Measurements from ENCODE around the gene TMCO4.

GRCh38 chr1:19657511-19657910, 142.2 kb downstream of the TMCO4 start:
- no peak for TF ChIP-seq NR2F1 (conservative IDR thresholded peaks at IDR 0.05)
- TF ChIP-seq CTCF (IDR thresholded peaks at IDR 0.05 in 2 of 3, conservative IDR thresholded peaks at IDR 0.05 in 1 of 3; ENCODE audit: control insufficient read depth in 2 of 3, extremely low read depth in 1 of 3, insufficient read depth in 1 of 3, low read depth in 3 of 3, low read length in 3 of 3) = no peak
- no peak for TF ChIP-seq ZNF274 (IDR thresholded peaks at IDR 0.05; ENCODE audit: insufficient read depth, insufficient read length)
